SK-N-MC (cell line): ENCODE data around the gene PLOD1.

ENCODE experiments used
- EZH2 ChIP-seq: fragments of 200-600 bp; sonication (generic); IDR thresholded peaks from one replicate; pipeline ENCODE4 v1.6.1; 2017; ENCODE audit warnings: antibody characterized with exemption
- FOXP2 ChIP-seq: optimal IDR thresholded peaks from 2 replicates; pipeline ENCODE3; 2011; ENCODE audit warnings: mild to moderate bottlenecking, moderate library complexity; ENCODE audit not compliant: insufficient read depth; ENCODE audit errors: extremely low read length, control extremely low read depth
- POLR2AphosphoS5 ChIP-seq: IDR thresholded peaks from 2 replicates; pipeline ENCODE4 v1.6.1; 2012; ENCODE audit warnings: mild to moderate bottlenecking, low read depth, low read length, borderline replicate concordance

DNA sequence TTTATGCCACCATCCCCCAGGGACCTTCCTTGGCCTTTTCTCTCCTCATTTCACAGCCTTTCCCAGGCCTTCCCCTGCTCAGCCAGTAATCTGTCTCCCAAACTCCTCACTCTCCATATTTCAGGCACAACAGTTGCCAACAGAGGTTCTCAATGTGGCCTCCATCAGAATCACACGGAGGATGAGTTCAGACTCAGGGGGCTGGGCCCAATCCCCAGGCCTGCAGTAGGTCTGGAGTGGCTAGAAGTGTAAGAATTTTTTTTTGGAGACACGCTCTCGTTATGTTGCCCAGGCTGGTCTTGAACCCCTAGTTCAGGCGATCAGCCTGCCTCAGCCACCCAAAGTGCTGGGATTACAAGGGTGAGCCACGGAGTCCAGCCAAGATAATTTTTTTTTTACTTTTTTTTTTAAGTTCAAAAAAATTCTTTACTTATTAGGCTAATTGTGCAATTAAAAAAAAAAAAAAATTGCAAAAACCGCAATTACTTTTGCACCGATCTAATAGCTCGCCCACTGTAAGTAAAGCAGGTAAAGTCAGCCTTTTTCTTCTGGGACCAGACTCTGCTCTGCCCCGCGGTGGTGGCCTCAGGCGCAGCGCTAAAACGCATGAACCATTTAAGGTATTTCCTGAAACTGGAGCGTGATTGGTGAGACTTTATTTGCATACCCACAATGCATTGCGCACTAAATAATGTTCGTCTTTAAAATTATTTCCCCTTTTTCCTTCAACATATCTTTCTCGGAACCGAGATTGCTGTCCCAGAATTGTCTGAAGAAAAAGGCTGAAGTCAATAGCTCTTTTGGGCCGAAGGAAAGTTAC lies 27.0 kb upstream of the PLOD1 start:
- no peak for TF ChIP-seq POLR2AphosphoS5
- TF ChIP-seq EZH2, result no peak
- no peak for TF ChIP-seq FOXP2
